Heart right ventricle (tissue), 16 donors: ENCODE data around the gene MMD. TPM values are rescaled to one million over a fixed set of nuclear protein-coding genes. Genes with fewer than 3 reads are reported as not detected.
A peak's percentile ranks its signal among the peaks of the same experiment; 100 is the strongest.

ENCODE experiments used
- ATAC-seq, 8 donors: fragments of 200-7000 bp; cut with Tn5 transposase; one replicate each; pipeline ENCODE4 v1.9.1; 2020; ENCODE audit warnings: mild to moderate bottlenecking in 8 of 8, moderate library complexity in 8 of 8, moderate number of reproducible peaks in 1 of 8
- DNase-seq, 2 donors: peaks; one replicate each; pipeline ENCODE4 v3.0.0-alpha.2; 2020
- H3K27ac ChIP-seq, 10 donors: fragments of 200-600 bp; sonication (generic) in 2 of 10; one replicate each; pipeline versions ENCODE4 v1.5.0 to v1.8.0; 2020 to 2022; ENCODE audit warnings: mild to moderate bottlenecking in 3 of 10
- H3K27me3 ChIP-seq, 7 donors: fragments of 200-600 bp; one replicate each; pipeline ENCODE4 v1.8.0; 2021 to 2022; ENCODE audit warnings: mild to moderate bottlenecking in 2 of 7
- H3K36me3 ChIP-seq, 9 donors: fragments of 200-600 bp; sonication (generic) in 1 of 9; one replicate each; pipeline versions ENCODE4 v1.5.0 to v1.8.0; 2020 to 2022; ENCODE audit warnings: mild to moderate bottlenecking in 2 of 9
- H3K4me1 ChIP-seq, 9 donors: fragments of 200-600 bp; sonication (generic) in 1 of 9; one replicate each; pipeline versions ENCODE4 v1.5.0 to v1.8.0; 2020 to 2022; ENCODE audit warnings: mild to moderate bottlenecking in 4 of 9
- H3K4me3 ChIP-seq, 10 donors: fragments of 200-600 bp; sonication (generic) in 2 of 10; one replicate each; pipeline versions ENCODE4 v1.5.0 to v1.8.0; 2020 to 2022; ENCODE audit warnings: mild to moderate bottlenecking in 7 of 10, moderate library complexity in 2 of 10
- H3K9me3 ChIP-seq, 11 donors: fragments of 200-600 bp in 10 of 11; sonication (generic) in 2 of 11; one replicate each; pipeline versions ENCODE4 v1.5.0 to v1.8.0; 2013 to 2022; ENCODE audit warnings: mild to moderate bottlenecking in 2 of 11, control low read depth in 1 of 11, moderate library complexity in 1 of 11
- CTCF ChIP-seq, 9 donors: fragments of 200-600 bp; sonication (generic) in 2 of 9; IDR thresholded peaks; one replicate each; pipeline versions ENCODE4 v1.5.0 to v1.8.0; 2021 to 2022; ENCODE audit warnings: antibody characterized with exemption in 9 of 9, mild to moderate bottlenecking in 5 of 9, moderate library complexity in 1 of 9
- WGBS, 2 donors: extraction: QIAGEN DNeasy Blood & Tissue Kit; methylation state at CpG; one replicate each; pipeline ENCODE4 v1.1.7; 2013; ENCODE audit warnings: inconsistent platforms in 1 of 2; 5-methylcytosine and 5-hydroxymethylcytosine counted together
- intact Hi-C, 10 donors: fragments of 100-400 bp; cut with DNase I; formaldehyde crosslinking; loops; one replicate each; pipeline versions ENCODE4 v1.11.1 to v1.14.2; 2022
- polyA plus RNA-seq, 2 donors: library from polyadenylated mRNA; stranded (reverse); fragments of 200-250 nt; gene quantifications; one replicate each; pipeline ENCODE4 v1.2.3, GENCODE V29; 2013
- total RNA-seq, 10 donors: library from RNA; stranded (reverse); fragmentation: NEBNext Ultra II Directional in 3 of 10; extraction: Animal tissue kit (Norgen Biotek cat#: 25700) in 3 of 10; gene quantifications; one replicate each; pipeline versions ENCODE4 v1.2.1 to v1.2.4, GENCODE V29; 2021 to 2023
- donor health status: Arrhythmogenic right ventricular cardiomyopathy.
- donor health status: ischemic (EF 13 %, LVEDD 7.1; RV severe dilation, severe dysfunction).
- donor health status: healthy with polysubstance abuse.
- donor health status: DM: no; HTN: yes; CAD: no.
- donor health status: DM: no; HTN: no; CAD: no.
- donor health status: ischemic (EF 25% LVEDD 6.9; RV normal size, moderate dysfunction).
- donor health status: ischemic (EF 25% LVEDD 5.7; RV mildly dilated, moderate dysfunction).
- donor health status: healthy.
- donor health status: DM: yes; HTN: yes; CAD: no.
- donor health status: Ischemic cardiomyopathy.
- donor health status: ischemic (EF 35%, LVEDD 5.7; RV mildly dilated, moderate dysfunction).
- donor health status: nonischemic (EF 11% LVEDD 7.7; RV severe dilation, severe dysfunction).
- donor health status: DM: yes; HTN: yes; CAD: no.
- donor health status: PGD.
- donor health status: ischemic (EF 29% LVEDD 5.4; RV normal size, mild dysfunction).
- donor health status: nonischemic (EF 23%, LVEDD 6.1; RV moderate dilation, normal function).

Gene MMD
- total and polyA plus RNA-seq, 12 donors: 6.4 to 20.8 (median 10.4) TPM

GRCh38 chr17:55395803-55396505 lies 25.7 kb downstream of the MMD start:
- TF ChIP-seq CTCF (IDR thresholded peaks at IDR 0.05): no peak
- Histone ChIP-seq H3K27ac (no peak overlapping the region), H3K4me3 (no peak overlapping the region), H3K36me3 (peaks cover 0 to 82% (median 20%) of the 10 kb centered on the region in 9 donors), H3K4me1 (peaks cover 0 to 14% (median 0%) of the 10 kb centered on the region in 9 donors), H3K27me3 (no peaks in the 10 kb centered on the region), H3K9me3 (no peaks in the 10 kb centered on the region)
- ATAC-seq (no peak), DNase-seq (no peak)
- intact Hi-C loops: no loop called here
- WGBS, 2 donors: 95 to 99% methylated on average over 5 of the region's 5 CpGs

- DNase-seq: no peak
- Histone ChIP-seq H3K9me3 (no peaks in the 10 kb centered on the region), H3K27ac (peak overlapping the region in 1 of 10 donors; percentile 69), H3K4me1 (peaks cover 0 to 14% (median 0%) of the 10 kb centered on the region in 9 donors), H3K4me3 (no peak overlapping the region), H3K27me3 (no peaks in the 10 kb centered on the region), H3K36me3 (peaks cover 0 to 68% (median 18%) of the 10 kb centered on the region in 9 donors)
- intact Hi-C loops: no loop called here
- ATAC-seq: peak in 4 of 8 donors; percentile 42 to 74 (median 60)
- no peak for TF ChIP-seq CTCF (IDR thresholded peaks at IDR 0.05)
- WGBS, 2 donors: 86 to 92% methylated on average over 6 of the region's 6 CpGs
Observed at GRCh38 chr17:55394357-55395021, 27.1 kb downstream of the MMD start.

- intact Hi-C loops: loop anchor here in 1 of 10 donors (1.0 kb wide), 1 partner anchor 19 kb away; no protein-coding TSS in a partner anchor
- Histone ChIP-seq H3K4me3 (no peak overlapping the region), H3K9me3 (no peaks in the 10 kb centered on the region), H3K27ac (no peak overlapping the region), H3K27me3 (no peaks in the 10 kb centered on the region), H3K36me3 (peaks cover 0 to 45% (median 11%) of the 10 kb centered on the region in 9 donors), H3K4me1 (peaks cover 0 to 14% (median 7%) of the 10 kb centered on the region in 9 donors)
- DNase-seq (no peak), ATAC-seq (no peak)
- TF ChIP-seq CTCF (IDR thresholded peaks at IDR 0.05): no peak
- 89 to 92% methylated on average over 3 of the region's 3 CpGs for WGBS, 2 donors
Observed at GRCh38 chr17:55391764-55392467, 29.7 kb downstream of the MMD start.

GRCh38 chr17:55391244-55391757 lies 30.3 kb downstream of the MMD start:
- ATAC-seq (no peak), DNase-seq (no peak)
- 91 to 93% methylated on average over 4 of the region's 4 CpGs for WGBS, 2 donors
- H3K4me3 ChIP-seq: no peak overlapping the region
- H3K9me3 ChIP-seq: no peaks in the 10 kb centered on the region
- H3K27ac ChIP-seq: no peak overlapping the region
- no peak for TF ChIP-seq CTCF (IDR thresholded peaks at IDR 0.05)
- H3K4me1 ChIP-seq: peaks cover 0 to 14% (median 7%) of the 10 kb centered on the region in 9 donors
- H3K36me3 ChIP-seq: peaks cover 0 to 39% (median 11%) of the 10 kb centered on the region in 9 donors
- intact Hi-C loops: no loop called here
- no peaks in the 10 kb centered on the region for H3K27me3 ChIP-seq
